Mammary epithelial cell (primary cell): ENCODE measurements around the gene IL3.

Experiments
- CTCF ChIP-seq, 2 donors: IDR thresholded peaks in 1 of 2; conservative IDR thresholded peaks in 1 of 2; 2 replicates each; pipeline ENCODE4 v1.5.1; 2011 to 2012; ENCODE audit warnings: inconsistent platforms in 2 of 2, low read length in 2 of 2, mild to moderate bottlenecking in 2 of 2, control low read depth in 1 of 2, low read depth in 1 of 2; ENCODE audit not compliant: insufficient read depth in 1 of 2; ENCODE audit errors: extremely low read depth in 1 of 2
- EZH2 ChIP-seq: IDR thresholded peaks from 2 replicates; pipeline ENCODE4 v1.6.1; 2012; ENCODE audit warnings: low read length, inconsistent platforms, borderline replicate concordance

- no peak for TF ChIP-seq CTCF (conservative IDR thresholded peaks at IDR 0.05 in 1 of 2, IDR thresholded peaks at IDR 0.05 in 1 of 2; ENCODE audit: extremely low read depth in 1 of 2, insufficient read depth in 1 of 2, low read depth in 1 of 2, low read length in 2 of 2)
- TF ChIP-seq EZH2 = no peak
Measured at GRCh38 chr5:132102944-132103331, 42.5 kb downstream of the IL3 start.
